HG03460 (cell line): Measurements from ENCODE around the gene SMURF1.

Experiments
- ATAC-seq: cut with Tn5 transposase; IDR thresholded peaks from one replicate; pipeline ENCODE4 v1.9.1; 2021; ENCODE audit not compliant: unreplicated experiment

Gene SMURF1

GRCh38 chr7:99141841-99142726 is 1.8 kb downstream of the SMURF1 start:
- no peak for ATAC-seq

- no peak for ATAC-seq
These were observed 2.6 kb downstream of the SMURF1 start for GRCh38 chr7:99141334-99141733.

- no peak for ATAC-seq
These were observed 3.1 kb downstream of the SMURF1 start for GRCh38 chr7:99140813-99141212.

- no peak for ATAC-seq
These were observed 4.9 kb downstream of the SMURF1 start for GRCh38 chr7:99139036-99139435.

- ATAC-seq: no peak
These were observed 6.3 kb downstream of the SMURF1 start for GRCh38 chr7:99137411-99138180.

- no peak for ATAC-seq
These were observed 8.0 kb downstream of the SMURF1 start for GRCh38 chr7:99135938-99136337.

- no peak for ATAC-seq
These were observed 9.9 kb downstream of the SMURF1 start for GRCh38 chr7:99133766-99134564.

GRCh38 chr7:99132595-99133321 is 11.2 kb downstream of the SMURF1 start:
- no peak for ATAC-seq

GRCh38 chr7:99131290-99131689 is 12.6 kb downstream of the SMURF1 start:
- ATAC-seq: no peak

GRCh38 chr7:99129536-99129935 is 14.4 kb downstream of the SMURF1 start:
- no peak for ATAC-seq

- no peak for ATAC-seq
These were observed 14.9 kb downstream of the SMURF1 start for GRCh38 chr7:99129001-99129400.

GRCh38 chr7:99128076-99128950 is 15.6 kb downstream of the SMURF1 start:
- ATAC-seq: no peak

- ATAC-seq: no peak
These were observed 16.3 kb downstream of the SMURF1 start for GRCh38 chr7:99127636-99128035.

- ATAC-seq: no peak
These were observed 16.9 kb downstream of the SMURF1 start for GRCh38 chr7:99126921-99127553.

GRCh38 chr7:99125505-99125865 is 18.4 kb downstream of the SMURF1 start:
- ATAC-seq: no peak

GRCh38 chr7:99124751-99125504 is 19.0 kb downstream of the SMURF1 start:
- ATAC-seq: no peak

GRCh38 chr7:99124236-99124635 is 19.7 kb downstream of the SMURF1 start:
- ATAC-seq: no peak

GRCh38 chr7:99123571-99124033 is 20.3 kb downstream of the SMURF1 start:
- ATAC-seq: no peak
